HFFc6 (cell line): Measurements from ENCODE around the gene VMAC. TPM values are rescaled to one million over a fixed set of nuclear protein-coding genes. Genes with fewer than 3 reads are reported as not detected.

Experiments
- DNase-seq: peaks from one replicate; pipeline ENCODE4 v3.0.0-alpha.2; 2018
- H3K27ac Mint-ChIP-seq: 2 replicates; pipeline ENCODE4 v1.8.0; 2020; ENCODE audit warnings: mild to moderate bottlenecking, mixed read lengths
- H3K27me3 Mint-ChIP-seq: 2 replicates; pipeline ENCODE4 v1.8.0; 2021; ENCODE audit warnings: mild to moderate bottlenecking, moderate library complexity, mixed read lengths; ENCODE audit not compliant: insufficient read depth
- H3K36me3 Mint-ChIP-seq: 2 replicates; pipeline ENCODE4 v1.8.0; 2021; ENCODE audit warnings: low read depth, mixed read lengths
- H3K4me1 Mint-ChIP-seq: 2 replicates; pipeline ENCODE4 v1.8.0; 2020; ENCODE audit warnings: low read depth, mixed read lengths
- H3K4me3 Mint-ChIP-seq: 2 replicates; pipeline ENCODE4 v1.8.0; 2020; ENCODE audit warnings: mild to moderate bottlenecking, moderate library complexity, mixed read lengths
- H3K9me3 Mint-ChIP-seq: 2 replicates; pipeline ENCODE4 v1.8.0; 2020; ENCODE audit warnings: mild to moderate bottlenecking, mixed read lengths
- CTCF ChIP-seq: fragments of 200-600 bp; sonication (generic); IDR thresholded peaks from 2 replicates; pipeline ENCODE4 v1.5.0; 2021; ENCODE audit warnings: antibody characterized with exemption, mild to moderate bottlenecking
- total RNA-seq, 6 experiments: library from RNA; stranded (reverse); fragmentation: NEBNext Ultra II Directional; extraction: Animal tissue kit (Norgen Biotek cat#: 25700); gene quantifications; 2 replicates in 1 of 6; 3 replicates in 5 of 6; pipeline ENCODE4 v1.2.3, GENCODE V29; 2021

Gene VMAC
- total RNA-seq, 6 experiments from 2014 or later = 1.8 to 2.4 (median 1.9) TPM

- Mint-ChIP-seq H3K4me1 (peaks cover 31% of the 10 kb centered on the region), H3K4me3 (no peak overlapping the region), H3K27me3 (no peaks in the 10 kb centered on the region; the same call in 1 of the 2 replicates), H3K9me3 (no peaks in the 10 kb centered on the region), H3K36me3 (peaks cover 24% of the 10 kb centered on the region; the same call in 1 of the 2 replicates), H3K27ac (no peak overlapping the region)
- TF ChIP-seq CTCF = no peak
- DNase-seq = no peak
These were observed 28.1 kb downstream of the VMAC start for GRCh38 chr19:5932609-5933262.

GRCh38 chr19:5933391-5934068 lies 28.9 kb downstream of the VMAC start:
- Mint-ChIP-seq H3K4me3 (no peak overlapping the region), H3K4me1 (peaks cover 31% of the 10 kb centered on the region), H3K36me3 (peaks cover 22% of the 10 kb centered on the region; the same call in 1 of the 2 replicates), H3K9me3 (no peaks in the 10 kb centered on the region), H3K27ac (no peak overlapping the region), H3K27me3 (no peaks in the 10 kb centered on the region; the same call in 1 of the 2 replicates)
- no peak for DNase-seq
- TF ChIP-seq CTCF = no peak

GRCh38 chr19:5934069-5934401 lies 29.4 kb downstream of the VMAC start:
- DNase-seq = no peak
- no peaks in the 10 kb centered on the region for H3K9me3 Mint-ChIP-seq
- H3K4me3 Mint-ChIP-seq = peak overlapping the region; percentile 62
- TF ChIP-seq CTCF = no peak
- H3K27me3 Mint-ChIP-seq = no peaks in the 10 kb centered on the region; the same call in 1 of the 2 replicates
- peaks cover 17% of the 10 kb centered on the region; the same call in 1 of the 2 replicates for H3K36me3 Mint-ChIP-seq
- peak overlapping the region; percentile 85 for H3K27ac Mint-ChIP-seq
- peaks cover 31% of the 10 kb centered on the region for H3K4me1 Mint-ChIP-seq

- TF ChIP-seq CTCF = no peak
- Mint-ChIP-seq H3K27ac (peak overlapping the region; percentile 85), H3K9me3 (no peaks in the 10 kb centered on the region), H3K4me3 (peak overlapping the region; percentile 62), H3K36me3 (peaks cover 17% of the 10 kb centered on the region; the same call in 1 of the 2 replicates), H3K27me3 (no peaks in the 10 kb centered on the region; the same call in 1 of the 2 replicates), H3K4me1 (peaks cover 31% of the 10 kb centered on the region)
- peak; percentile 74 for DNase-seq
These were observed 30.3 kb downstream of the VMAC start for GRCh38 chr19:5934774-5935472.

GRCh38 chr19:5935473-5936291 lies 31.0 kb downstream of the VMAC start:
- H3K27ac Mint-ChIP-seq = peak overlapping the region; percentile 85
- TF ChIP-seq CTCF = no peak
- peaks cover 31% of the 10 kb centered on the region for H3K4me1 Mint-ChIP-seq
- peak overlapping the region; percentile 62 for H3K4me3 Mint-ChIP-seq
- peaks cover 17% of the 10 kb centered on the region; the same call in 1 of the 2 replicates for H3K36me3 Mint-ChIP-seq
- no peak for DNase-seq
- no peaks in the 10 kb centered on the region for H3K9me3 Mint-ChIP-seq
- no peaks in the 10 kb centered on the region; the same call in 1 of the 2 replicates for H3K27me3 Mint-ChIP-seq
